MM.1S (cell line): ENCODE results near the gene PCDHA6.

Experiments
- EZH2 ChIP-seq: fragments of 300-600 bp; sonication (generic); optimal IDR thresholded peaks from 2 replicates; pipeline ENCODE3; 2017; ENCODE audit warnings: low read depth, mild to moderate bottlenecking, antibody characterized with exemption, low read length, mixed read lengths
- EZH2phosphoT487 ChIP-seq: fragments of 300-600 bp; sonication (generic); IDR thresholded peaks from 2 replicates; pipeline ENCODE4 v1.6.1; 2018; ENCODE audit warnings: antibody characterized with exemption, low read length
- TF ChIP-seq, protein P1 (sequence below): fragments of 300-600 bp; sonication (generic); IDR thresholded peaks from 2 replicates; pipeline ENCODE4 v1.5.1; 2016; ENCODE audit warnings: antibody characterized with exemption, low read length, mixed read lengths

DNA sequence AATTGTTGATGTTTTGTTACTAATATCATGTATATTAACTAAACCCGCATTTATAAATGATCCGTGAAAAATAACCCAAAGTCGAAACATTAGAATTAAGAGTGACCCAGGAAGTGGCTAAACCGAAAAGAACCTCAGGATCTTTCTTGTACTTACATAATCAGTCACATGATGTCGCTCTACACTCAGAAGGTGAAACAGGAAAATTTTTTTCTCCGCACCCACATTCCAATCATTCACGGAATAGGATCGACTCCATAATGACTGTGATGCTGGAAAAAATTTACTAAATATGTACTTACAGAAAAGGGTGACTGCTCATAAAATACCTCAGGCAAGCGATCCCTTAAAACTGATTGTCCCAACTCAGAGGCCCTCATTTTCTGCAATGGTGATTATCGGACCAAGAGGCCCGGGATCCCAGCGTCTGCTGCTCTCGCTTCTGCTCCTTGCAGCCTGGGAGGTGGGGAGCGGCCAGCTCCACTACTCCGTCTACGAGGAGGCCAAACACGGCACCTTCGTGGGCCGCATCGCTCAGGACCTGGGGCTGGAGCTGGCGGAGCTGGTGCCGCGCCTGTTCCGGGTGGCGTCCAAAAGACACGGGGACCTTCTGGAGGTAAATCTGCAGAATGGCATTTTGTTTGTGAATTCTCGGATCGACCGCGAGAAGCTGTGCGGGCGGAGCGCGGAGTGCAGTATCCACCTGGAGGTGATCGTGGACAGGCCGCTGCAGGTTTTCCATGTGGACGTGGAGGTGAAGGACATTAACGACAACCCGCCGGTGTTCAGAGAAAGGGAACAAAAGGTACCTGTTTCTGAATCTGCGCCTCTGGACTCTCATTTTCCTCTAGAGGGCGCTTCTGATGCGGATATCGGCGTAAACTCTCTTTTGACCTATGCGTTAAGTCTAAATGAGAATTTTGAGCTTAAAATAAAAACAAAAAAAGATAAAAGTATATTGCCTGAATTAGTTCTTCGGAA is 47.6 kb downstream of the PCDHA6 start, which contains the start of gene PCDHA12:
- no peak for TF ChIP-seq EZH2phosphoT487
- TF ChIP-seq, protein P1, sequence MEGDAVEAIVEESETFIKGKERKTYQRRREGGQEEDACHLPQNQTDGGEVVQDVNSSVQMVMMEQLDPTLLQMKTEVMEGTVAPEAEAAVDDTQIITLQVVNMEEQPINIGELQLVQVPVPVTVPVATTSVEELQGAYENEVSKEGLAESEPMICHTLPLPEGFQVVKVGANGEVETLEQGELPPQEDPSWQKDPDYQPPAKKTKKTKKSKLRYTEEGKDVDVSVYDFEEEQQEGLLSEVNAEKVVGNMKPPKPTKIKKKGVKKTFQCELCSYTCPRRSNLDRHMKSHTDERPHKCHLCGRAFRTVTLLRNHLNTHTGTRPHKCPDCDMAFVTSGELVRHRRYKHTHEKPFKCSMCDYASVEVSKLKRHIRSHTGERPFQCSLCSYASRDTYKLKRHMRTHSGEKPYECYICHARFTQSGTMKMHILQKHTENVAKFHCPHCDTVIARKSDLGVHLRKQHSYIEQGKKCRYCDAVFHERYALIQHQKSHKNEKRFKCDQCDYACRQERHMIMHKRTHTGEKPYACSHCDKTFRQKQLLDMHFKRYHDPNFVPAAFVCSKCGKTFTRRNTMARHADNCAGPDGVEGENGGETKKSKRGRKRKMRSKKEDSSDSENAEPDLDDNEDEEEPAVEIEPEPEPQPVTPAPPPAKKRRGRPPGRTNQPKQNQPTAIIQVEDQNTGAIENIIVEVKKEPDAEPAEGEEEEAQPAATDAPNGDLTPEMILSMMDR: no peak
- no peak for TF ChIP-seq EZH2
